NOMO-1 (cell line): ENCODE data around the gene AFF3.
"Not testable (repeated sequence)": the region's sequence is repeated elsewhere in the genome, so short reads cannot be mapped to it uniquely, and the experiment has no call there.

Experiments used
- DNase-seq, 2 experiments: peaks; one replicate each; lab custom pipeline; 2025; ENCODE audit not compliant: unreplicated experiment in 2 of 2; lab: John Stamatoyannopoulos, UW

AFF3 gene

GRCh38 chr2:100109986-100110613, 32.3 kb downstream of the AFF3 start:
- no peak for DNase-seq

- not testable (repeated sequence) for DNase-seq
Measured at GRCh38 chr2:100108648-100109020, 33.8 kb downstream of the AFF3 start.

- DNase-seq: no peak
Measured at GRCh38 chr2:100107906-100108647, 34.3 kb downstream of the AFF3 start.

GRCh38 chr2:100107440-100107839, 35.0 kb downstream of the AFF3 start:
- no peak for DNase-seq

GRCh38 chr2:100106460-100106859, 35.9 kb downstream of the AFF3 start:
- no peak for DNase-seq

GRCh38 chr2:100105678-100106054, 36.7 kb downstream of the AFF3 start:
- DNase-seq: no peak

- no peak for DNase-seq
Measured at GRCh38 chr2:100104718-100105677, 37.4 kb downstream of the AFF3 start.

- not testable (repeated sequence) for DNase-seq
Measured at GRCh38 chr2:100104265-100104664, 38.1 kb downstream of the AFF3 start.

GRCh38 chr2:100103527-100104252, 38.7 kb downstream of the AFF3 start:
- not testable (repeated sequence) for DNase-seq

- not testable (repeated sequence) for DNase-seq
Measured at GRCh38 chr2:100102466-100103180, 39.8 kb downstream of the AFF3 start.

GRCh38 chr2:100098855-100099254, 43.5 kb downstream of the AFF3 start:
- not testable (repeated sequence) for DNase-seq

GRCh38 chr2:100097611-100098294, 44.6 kb downstream of the AFF3 start:
- not testable (repeated sequence) for DNase-seq

GRCh38 chr2:100095845-100096244, 46.5 kb downstream of the AFF3 start:
- not testable (repeated sequence) for DNase-seq

GRCh38 chr2:100091807-100092206, 50.6 kb downstream of the AFF3 start:
- not testable (repeated sequence) for DNase-seq

- not testable (repeated sequence) for DNase-seq
Measured at GRCh38 chr2:100085744-100086143, 56.6 kb downstream of the AFF3 start.

- DNase-seq: not testable (repeated sequence)
Measured at GRCh38 chr2:100083421-100084216, 58.8 kb downstream of the AFF3 start.

GRCh38 chr2:100082302-100082978, 60.0 kb downstream of the AFF3 start:
- DNase-seq: not testable (repeated sequence)

- DNase-seq: no peak
Measured at GRCh38 chr2:100077935-100078334, 64.5 kb downstream of the AFF3 start.
